KG1 (cell line): ENCODE results near the gene ADGRG6.
A peak's percentile ranks its signal among the peaks of the same experiment; 100 is the strongest.

Experiments
- DNase-seq: peaks from one replicate; lab custom pipeline; 2025; lab: John Stamatoyannopoulos, UW

ADGRG6 gene

DNA sequence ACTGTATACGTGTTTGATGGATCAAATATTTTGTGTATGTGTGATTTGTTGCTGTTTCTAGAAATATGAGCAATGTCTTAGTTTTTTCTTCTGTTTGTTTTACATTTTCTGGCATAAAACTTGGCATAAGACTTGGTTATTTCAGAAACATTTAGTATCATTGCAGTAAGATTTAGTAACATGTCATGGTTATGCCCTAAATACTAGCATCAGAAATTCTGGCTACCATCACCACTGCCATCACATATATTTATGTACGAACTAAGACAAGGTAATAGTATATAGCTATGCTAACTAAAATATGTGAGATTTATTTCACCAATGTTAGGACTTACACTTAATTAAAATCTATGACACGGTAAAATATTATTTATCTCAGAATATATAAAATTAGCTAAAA lies 10.3 kb upstream of the ADGRG6 start:
- no peak for DNase-seq

- no peak for DNase-seq
Measured at GRCh38 chr6:142292166-142292924, 9.5 kb upstream of the ADGRG6 start.

- no peak for DNase-seq
Measured at GRCh38 chr6:142293121-142293520, 8.7 kb upstream of the ADGRG6 start.

DNA sequence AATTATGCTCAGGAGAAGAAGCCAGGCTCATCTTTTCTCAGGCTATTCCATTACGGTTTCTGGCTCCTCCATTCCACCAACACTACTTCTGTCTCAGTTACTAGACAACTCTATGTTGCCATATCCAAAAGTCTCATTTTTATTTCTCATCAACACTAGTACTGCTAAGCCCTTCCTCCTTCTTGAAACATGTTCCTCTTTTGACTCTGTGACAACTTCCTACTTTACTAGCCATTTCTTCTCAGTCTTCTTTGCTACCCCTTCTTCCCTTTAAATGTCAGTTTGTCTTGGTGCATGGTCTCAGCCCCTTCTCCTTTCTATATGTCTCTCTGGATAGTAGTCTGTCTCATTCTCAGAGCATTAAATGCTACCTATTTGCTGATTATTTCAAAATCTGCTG lies 7.1 kb upstream of the ADGRG6 start:
- DNase-seq: peak; percentile 14

DNA sequence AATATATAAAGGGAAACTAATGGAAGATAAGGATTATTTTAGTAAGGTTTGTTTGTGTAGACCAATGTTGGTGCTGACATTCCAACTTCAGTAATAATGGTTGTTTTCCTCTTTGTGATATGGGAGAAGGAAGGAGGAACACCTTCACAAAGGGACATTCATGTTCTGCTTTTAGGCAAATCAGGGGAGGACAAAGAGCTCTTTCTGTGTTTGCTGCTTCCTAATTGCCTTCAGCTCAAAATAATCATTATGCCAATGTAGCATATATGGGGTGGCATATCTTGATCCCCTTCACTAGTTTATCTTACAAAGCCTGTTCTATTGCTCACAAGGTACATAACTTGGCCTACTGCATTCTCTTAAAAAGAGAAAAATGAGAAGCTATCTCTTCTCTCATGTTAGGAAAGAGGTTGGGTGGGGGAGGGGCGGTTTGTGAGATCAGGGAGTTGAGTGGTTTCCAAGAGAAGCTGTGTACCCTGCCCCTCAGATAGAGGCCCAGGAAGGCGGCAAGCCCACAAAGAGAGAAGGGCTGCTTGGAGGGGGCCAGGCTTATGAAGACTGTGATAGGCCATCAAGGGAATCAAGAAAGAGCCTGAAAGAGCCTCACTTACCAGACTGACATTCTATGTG lies 4.7 kb upstream of the ADGRG6 start:
- DNase-seq: no peak

DNA sequence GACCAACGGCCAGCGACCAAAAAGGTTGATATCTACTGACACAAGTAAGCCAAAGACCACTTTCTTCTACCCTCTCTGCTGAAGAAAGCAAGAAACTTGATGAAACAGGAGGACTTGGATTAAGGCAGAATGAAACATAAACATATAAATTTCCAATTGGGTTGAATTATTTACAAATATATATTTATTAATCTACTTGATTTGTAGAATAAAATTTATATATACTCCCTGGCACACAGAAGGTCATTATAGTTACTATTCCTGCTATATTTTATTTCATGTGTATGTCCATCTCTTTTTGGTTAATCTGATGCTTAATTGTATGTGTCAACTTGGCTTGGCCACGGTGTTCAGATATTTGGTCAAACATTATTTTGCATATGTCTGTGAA lies 4.2 kb upstream of the ADGRG6 start:
- DNase-seq: no peak

DNA sequence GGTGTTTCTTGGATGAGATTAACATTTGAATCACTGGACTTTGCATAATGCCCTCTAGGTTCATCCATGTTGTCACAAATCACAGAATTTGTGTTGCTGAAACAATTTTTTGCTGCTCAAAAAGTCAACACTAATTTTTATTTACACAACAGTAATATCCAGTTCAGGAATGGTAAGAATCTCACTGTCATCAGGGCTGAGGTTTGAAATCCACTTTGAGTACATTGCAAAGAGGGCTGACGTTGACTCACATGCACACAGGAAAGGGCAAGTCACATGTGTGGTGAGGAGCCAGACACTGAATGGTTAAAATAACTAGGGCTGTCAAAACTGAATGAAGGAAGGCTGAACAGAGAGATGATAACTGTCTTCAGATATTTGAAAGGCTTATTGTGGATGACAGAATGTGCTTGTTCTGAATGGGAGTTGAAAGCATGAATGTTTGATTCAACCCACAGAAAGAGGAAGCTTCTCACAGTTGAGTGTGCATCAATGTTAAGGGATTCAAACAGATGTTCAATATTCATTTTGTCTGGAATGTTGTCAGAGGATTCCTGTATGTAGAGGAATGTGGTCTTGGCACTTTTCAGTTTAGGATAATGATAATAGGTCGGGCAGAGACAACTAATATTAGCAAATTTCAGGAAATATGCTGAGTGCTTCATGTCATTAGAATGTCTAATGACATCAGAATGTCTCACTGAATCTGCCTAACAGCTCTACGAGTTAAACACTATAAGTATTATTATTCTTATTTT lies 3.6 kb upstream of the ADGRG6 start:
- no peak for DNase-seq

DNA sequence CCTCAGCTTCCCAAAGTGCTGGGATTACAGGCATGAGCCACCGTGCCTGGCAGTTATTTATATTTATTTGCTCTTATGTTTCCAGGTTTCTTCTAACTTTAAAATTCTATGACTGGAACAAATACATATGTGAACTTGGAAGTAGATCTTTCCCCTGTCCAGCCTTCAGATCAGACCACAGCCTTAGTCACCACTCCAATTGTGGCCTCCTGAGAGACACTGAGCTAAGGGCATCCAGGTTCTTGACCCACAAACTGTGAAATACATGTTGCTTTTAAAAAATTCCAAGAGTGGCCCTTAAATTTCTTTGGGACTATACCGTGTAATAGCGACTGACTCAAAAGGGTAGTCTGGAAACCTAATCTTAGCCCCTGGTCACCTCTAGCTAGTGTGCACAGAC lies 1.5 kb upstream of the ADGRG6 start:
- DNase-seq: no peak

GRCh38 chr6:142300758-142301650 lies 803 bp upstream of the ADGRG6 start:
- DNase-seq: no peak

DNA sequence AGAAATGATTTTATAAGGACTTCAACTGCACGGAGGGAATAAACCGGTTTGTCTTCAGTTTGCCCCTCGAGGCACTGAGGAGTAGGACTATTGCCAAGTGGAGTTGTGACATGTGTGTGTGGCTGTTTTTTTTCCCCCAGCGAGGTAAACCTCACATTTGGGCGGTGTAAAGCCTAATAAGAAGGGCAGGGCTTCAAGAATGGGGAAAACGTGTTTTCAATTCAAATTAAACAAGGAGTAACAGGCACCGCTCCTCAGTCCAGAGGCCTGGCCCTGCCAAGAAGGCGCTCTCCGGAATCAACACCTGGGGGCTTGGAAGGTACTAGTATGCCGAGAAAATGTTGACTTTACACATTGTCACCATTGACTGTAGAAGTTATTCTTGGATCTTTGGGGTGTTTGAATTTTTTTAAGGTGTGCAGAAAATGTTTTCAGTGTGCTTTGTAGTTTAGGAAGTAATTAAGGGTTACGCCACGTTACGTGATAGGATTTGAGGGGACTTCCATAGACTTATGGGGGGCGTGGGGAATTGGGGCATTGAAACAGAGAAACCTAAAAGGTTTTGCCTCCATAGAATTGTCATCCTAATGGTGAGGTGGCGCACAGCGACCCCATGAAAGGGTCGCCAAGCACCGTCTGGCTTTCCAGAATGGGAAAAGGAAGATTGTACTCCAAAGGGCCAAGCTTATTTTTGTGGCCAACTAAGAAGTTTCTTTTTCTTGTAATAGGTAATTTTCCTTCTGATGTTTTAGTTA lies 791 bp downstream of the ADGRG6 start:
- no peak for DNase-seq

GRCh38 chr6:142303176-142303533 lies 1.3 kb downstream of the ADGRG6 start:
- no peak for DNase-seq

DNA sequence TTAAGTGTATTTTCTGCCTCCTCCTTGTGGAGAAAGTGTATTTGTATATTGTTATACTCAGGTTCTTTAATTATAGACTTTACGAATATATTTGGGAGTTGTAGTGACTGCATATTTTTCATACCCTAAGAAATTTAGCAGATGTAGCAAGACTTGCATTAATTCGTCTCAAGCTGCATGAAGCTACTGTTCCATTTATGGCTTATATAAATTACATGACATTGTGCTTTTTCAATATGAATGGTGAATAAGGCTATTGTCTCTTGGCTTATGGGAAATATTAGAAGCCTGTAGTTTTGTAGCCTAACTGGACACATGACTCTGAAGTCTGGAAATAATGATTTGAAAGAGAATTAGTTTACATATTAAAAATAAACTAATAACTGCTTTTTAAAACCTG lies 2.4 kb downstream of the ADGRG6 start:
- DNase-seq: no peak

DNA sequence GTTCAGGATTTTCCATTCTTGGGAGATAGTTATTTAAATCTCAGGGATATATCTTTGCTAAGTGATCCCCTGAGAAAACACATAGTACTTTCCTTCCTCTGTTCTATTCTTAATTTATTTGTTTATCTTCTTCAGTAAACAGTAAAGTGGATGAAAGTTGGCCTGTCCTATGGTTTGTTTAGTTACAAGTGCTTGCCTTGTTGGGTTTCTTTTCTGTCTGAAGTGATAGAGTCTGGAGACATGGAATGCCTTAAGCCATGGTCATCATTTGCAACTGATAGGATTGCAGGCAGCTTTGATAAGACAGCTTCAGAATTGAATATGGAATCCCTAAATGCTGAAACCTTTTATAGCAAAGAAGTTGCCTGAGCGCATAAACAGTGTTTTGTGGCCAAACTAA lies 4.9 kb downstream of the ADGRG6 start:
- no peak for DNase-seq

DNA sequence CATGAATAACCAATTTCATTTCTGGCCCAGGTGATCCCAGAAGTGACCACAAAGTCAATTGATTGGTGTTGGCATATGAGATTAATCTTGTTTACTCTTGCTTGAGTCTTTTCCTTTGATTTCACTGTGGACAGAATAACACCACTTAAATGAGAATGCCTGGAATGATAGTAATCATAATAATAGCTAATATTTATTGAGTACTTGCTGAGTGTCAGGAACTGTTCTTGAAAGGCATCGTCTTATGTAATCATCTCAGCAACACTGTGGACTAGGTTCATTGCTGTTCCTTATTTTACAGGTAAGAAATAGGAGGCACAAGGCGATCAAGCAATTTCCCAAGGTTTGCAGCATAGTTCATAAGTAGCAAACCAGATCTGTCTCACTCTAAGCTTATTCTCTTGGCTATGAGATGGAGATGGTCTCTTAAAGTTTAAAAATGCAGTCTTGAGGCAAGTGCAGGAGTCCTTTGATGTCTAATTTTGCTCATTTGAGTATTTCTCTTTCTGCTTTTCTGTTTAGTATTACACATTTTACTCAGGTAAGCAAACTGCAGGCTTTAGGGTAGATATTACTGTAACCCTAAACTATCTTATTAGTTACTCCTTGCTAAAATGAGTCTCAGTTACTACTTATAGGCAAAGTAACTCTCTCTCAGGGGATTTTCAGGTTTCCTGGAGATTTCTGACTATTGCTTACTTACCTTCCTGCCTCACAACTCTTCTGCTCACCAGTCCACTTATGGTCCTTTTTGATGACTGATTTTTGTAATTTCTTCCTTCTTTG lies 6.3 kb downstream of the ADGRG6 start:
- no peak for DNase-seq

- DNase-seq: no peak
Measured at GRCh38 chr6:142309426-142309825, 7.6 kb downstream of the ADGRG6 start.

GRCh38 chr6:142313284-142313683 lies 11.5 kb downstream of the ADGRG6 start:
- DNase-seq: no peak

DNA sequence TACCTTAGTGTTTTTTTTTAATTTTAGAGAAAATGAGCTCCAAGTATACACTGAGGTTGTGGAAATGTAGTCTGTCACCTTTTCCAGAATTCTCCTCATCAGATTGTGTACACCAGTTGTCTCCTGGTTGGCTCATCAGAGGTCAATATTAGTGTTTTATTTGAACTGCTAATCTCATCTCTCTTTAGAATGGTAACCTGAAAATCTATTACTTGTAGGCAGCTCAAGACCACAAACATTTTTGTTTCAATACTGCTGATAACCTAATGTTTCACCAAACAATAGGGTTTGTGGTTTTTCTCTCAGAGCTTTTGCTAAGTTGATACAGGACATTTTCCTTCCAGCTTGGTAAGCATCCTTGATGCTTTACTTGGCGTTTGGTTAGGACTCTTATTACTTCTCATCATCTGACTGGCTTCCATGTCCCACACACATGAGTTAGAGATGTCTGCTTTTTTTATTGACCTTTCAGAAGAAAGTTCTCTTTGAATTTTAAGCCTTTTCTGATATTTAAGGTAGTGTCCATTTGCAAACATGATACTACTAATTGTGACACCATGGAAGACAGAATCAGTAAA lies 15.1 kb downstream of the ADGRG6 start:
- DNase-seq: no peak

DNA sequence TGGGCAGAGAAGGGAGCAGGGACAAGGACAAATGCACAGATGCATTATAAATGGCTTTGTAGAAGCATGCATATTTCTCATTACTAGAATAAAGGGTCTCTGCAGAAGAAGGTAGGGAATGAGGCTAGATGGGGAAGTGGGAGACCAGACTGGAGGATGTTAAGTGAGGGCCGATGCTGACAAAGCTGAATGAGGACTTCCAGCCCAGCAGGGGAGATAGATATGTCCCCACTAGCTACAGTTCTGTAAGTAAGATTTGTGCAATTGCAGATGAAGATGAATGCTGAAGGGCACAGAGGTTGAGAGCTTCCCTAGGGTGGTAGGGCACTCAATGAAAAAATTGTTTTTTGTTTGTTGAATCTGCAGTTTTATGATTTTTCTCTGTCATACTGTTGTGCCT lies 16.9 kb downstream of the ADGRG6 start:
- no peak for DNase-seq

DNA sequence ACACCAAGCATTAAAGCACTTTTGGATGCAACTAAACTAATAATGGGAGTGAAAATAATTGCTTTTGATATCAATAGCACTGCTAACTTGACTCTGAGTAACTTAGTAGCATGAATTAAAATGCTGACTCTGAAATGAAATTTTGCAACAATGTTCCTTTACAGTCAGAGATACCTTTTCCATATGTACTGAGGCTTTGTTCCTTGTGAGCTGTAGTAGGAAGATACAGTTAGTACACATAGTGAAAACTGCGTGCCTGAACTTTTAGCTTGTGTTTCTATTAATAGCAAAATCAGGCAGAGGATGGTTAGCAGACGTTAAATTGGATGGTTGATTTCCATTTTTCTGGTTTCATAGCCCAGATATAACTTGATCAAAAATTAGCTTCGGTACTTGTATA lies 18.6 kb downstream of the ADGRG6 start:
- no peak for DNase-seq

DNA sequence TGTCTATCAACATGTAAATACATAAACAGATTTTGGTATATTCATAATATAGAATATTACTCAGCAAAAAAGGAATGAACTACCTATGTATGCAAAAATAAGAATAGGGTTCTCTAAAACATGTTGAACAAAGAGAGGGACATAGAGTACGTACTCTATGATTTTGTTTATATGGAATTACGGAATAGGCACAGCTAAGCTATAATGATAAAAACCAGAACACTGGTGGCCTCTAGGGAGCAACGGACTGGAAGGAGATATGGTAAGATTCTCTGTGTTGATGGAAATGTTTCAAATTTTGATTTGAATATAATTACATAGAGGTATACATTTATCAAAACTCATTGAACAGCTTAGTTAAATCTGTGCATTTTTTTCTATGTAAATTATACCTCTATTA lies 19.6 kb downstream of the ADGRG6 start:
- DNase-seq: no peak
